D721Med (cell line): ENCODE results near the gene ESR2.
A peak's percentile ranks its signal among the peaks of the same experiment; 100 is the strongest.

Experiments used
- DNase-seq: peaks from one replicate; pipeline ENCODE4 v3.0.0; 2011; ENCODE audit warnings: low spot score; ENCODE audit not compliant: insufficient read length
- FAIRE-seq: peaks from 2 replicates; lab custom pipeline; 2011; peaks lifted over from hg19 to GRCh38; lab: Jason Lieb, UNC
- TF ChIP-seq, protein P1 (sequence below): IDR thresholded peaks from 2 replicates; pipeline ENCODE4 v1.5.1; 2012; ENCODE audit warnings: mild to moderate bottlenecking, control low read depth; ENCODE audit not compliant: insufficient read depth; ENCODE audit errors: missing control alignments

The ESR2 gene

DNA sequence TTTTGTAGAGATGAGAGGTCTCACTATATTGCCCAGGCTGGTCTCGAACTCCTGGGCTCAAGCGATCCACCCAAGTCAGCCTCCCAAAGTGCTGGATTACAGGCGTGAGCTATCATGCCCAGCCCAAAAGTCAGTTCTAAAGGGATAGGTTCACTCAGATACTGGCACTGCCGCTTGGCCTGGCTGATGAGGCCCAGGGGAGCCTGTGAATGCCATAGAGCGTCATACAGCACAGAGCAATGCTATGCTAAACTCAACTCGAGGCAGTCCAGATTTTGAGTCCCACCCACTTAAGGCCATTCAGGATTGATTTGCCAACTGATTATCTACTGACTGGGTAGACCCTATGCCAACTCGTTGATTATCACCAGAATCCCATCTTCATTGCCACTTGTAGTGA is 179.4 kb downstream of the ESR2 start:
- DNase-seq (no peak), FAIRE-seq (no peak)
- TF ChIP-seq, protein P1, sequence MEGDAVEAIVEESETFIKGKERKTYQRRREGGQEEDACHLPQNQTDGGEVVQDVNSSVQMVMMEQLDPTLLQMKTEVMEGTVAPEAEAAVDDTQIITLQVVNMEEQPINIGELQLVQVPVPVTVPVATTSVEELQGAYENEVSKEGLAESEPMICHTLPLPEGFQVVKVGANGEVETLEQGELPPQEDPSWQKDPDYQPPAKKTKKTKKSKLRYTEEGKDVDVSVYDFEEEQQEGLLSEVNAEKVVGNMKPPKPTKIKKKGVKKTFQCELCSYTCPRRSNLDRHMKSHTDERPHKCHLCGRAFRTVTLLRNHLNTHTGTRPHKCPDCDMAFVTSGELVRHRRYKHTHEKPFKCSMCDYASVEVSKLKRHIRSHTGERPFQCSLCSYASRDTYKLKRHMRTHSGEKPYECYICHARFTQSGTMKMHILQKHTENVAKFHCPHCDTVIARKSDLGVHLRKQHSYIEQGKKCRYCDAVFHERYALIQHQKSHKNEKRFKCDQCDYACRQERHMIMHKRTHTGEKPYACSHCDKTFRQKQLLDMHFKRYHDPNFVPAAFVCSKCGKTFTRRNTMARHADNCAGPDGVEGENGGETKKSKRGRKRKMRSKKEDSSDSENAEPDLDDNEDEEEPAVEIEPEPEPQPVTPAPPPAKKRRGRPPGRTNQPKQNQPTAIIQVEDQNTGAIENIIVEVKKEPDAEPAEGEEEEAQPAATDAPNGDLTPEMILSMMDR: no peak

DNA sequence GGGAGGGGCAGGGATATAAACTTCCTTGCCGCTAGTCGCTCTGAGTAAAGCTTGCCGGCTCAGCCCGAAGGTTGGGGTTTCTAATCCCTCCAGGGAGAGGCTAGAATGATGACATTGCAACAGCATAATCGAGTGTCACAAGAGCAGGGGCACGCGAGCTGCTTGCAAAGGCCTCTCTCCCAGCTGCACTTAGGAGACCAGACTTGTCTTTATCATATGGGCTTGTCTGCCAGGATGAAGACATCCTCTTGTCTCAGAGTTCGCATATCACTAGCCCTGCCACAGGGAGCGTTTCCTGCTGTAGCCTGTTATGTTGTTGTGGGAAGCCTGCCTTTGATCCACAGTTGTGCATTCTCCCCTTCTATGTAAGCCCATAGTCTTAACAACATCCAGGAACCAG is 180.0 kb downstream of the ESR2 start:
- DNase-seq: peak; percentile 36
- no peak for FAIRE-seq
- TF ChIP-seq, protein P1: no peak

DNA sequence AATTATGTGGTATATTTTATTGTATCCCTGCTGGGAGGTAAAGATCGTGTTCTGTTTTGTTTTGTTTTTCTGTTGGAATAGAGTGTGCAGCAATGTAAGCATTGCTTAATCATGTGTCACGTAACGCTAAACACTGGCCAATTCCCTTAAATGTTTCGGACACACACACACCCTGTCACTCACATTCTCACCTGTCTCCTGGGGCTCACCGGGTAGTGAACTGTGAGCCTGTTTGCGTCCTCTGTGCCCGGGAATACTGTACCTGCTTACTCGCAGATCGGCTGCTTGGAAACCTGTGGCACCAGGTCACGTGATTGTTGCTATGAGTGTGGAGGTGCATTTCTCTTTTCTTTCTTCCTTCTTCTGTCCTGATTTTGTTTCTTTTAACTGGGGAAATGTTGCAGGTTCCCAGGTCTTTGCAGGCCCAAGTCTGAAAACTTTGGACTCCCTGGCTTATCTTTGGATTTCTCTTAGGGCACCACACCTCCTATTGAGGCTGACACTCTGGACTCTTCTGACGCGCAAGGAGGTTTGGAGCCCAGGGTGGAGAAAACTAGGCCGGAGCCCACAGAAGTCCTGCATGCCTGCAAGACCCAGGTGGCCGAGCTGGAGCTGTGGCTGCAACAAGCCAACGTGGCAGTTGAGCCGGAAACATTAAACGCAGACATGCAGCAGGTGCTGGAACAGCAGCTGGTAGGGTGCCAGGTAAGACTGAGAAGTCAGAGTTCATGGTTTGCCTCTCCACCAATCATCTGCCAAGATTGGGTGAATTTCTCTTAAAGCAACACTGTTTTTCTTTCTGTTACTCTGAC is 181.1 kb downstream of the ESR2 start:
- DNase-seq: no peak
- no peak for FAIRE-seq
- TF ChIP-seq, protein P1: no peak

DNA sequence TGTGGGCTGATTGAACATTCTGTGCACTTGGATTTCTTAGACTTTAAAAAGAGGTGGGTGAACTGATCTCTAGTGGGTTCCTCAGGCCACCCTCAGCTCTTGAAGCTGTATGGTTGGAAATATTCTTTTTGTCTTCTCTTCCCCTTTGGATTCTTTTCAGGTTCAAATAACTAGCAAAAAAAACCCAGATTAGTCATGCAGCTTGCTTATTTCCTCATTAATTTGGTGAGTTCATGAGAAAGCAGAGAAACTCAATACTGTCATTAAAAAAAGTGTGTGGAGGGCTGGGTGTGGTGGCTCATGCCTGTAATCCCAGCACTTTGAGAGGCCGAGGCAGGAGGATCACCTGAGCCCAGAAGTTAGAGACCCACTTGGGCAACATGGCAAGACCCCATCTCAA is 183.4 kb downstream of the ESR2 start:
- FAIRE-seq: no peak
- DNase-seq: no peak
- TF ChIP-seq, protein P1: no peak

DNA sequence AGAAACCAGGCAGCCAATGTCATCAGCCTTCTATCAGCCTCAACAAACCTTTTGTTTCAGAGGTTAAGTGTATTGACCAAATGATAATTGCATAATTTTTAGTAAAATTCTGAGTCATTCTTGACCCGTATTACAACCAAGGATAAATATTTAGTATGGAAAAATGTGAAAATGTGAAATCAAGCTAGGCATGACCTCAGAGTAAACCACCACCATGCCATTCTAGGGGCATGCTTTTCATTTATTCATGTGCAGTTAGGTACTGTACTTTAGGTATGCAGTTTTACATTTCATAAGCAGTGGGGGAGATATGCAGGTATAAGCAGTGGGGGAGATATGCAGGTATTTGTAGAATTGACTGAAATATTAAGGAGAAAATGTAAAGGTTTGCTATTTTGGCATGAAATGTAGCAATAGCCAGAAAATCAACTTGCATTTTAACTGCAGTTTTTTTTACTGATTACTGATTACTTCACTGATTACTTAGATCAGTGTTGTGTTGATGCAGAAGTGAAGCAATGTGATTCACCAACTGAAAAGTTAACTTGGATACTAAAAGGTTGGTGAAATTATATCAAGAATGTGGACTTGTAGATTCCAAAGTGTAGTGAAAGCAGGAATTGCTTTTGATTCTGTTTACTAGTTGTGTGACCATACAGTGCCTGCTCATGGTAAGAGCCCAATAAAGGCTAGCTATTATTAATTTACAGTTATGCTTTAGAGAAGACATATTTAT is 184.2 kb downstream of the ESR2 start:
- FAIRE-seq (no peak), DNase-seq (no peak)
- TF ChIP-seq, protein P1: no peak

DNA sequence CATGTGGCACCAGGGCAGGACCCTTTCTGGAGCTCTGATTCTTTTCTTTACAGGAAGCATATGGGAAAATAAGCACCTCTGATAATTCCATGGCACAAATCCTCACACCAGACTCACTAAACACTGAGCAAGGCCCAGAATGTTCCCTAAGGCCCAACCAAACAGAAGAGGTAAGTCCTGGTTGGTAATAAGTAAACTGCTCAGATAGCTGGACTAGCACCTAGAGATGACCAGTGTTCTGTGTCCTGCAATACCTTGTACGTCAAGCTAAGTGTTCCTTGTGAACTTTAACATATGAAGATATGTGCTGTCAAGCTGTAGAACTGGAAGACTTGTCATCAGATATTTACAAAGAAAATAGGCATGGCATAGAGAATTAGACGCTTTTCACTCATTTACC is 186.7 kb downstream of the ESR2 start:
- peak; percentile 75 for FAIRE-seq
- TF ChIP-seq, protein P1: no peak
- DNase-seq: no peak

DNA sequence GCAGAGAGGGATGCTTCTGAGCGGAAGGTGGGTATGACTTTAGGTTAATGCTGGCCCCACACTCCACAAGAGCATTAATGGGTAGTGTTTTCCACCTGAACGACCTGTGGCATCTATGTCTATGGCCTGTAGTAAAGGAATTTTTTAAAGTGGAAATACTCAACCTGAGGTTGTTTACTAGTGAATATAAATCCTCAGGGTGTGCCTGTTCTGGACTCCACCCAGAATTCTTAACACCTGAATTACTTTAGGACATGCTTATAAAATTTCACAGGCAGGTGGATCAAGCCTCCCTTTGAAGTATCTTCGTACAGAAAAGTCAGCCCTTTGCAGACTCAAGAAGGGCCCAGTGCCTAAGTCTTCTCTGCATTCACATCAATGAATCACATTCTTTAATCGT is 196.1 kb downstream of the ESR2 start:
- no peak for FAIRE-seq
- TF ChIP-seq, protein P1: no peak
- no peak for DNase-seq
